AG09309 (cell line): Measurements from ENCODE around the gene STIM1.

Source experiments
- DNase-seq: peaks from one replicate; pipeline ENCODE4 v3.0.0-alpha.2; 2010; ENCODE audit warnings: low read depth
- H3K4me3 ChIP-seq: 2 replicates; pipeline ENCODE4 v1.5.1; 2011; ENCODE audit warnings: mild to moderate bottlenecking, low read depth, low read length, moderate library complexity; ENCODE audit not compliant: control insufficient read depth
- TF ChIP-seq, protein P1 (sequence below): IDR thresholded peaks from 2 replicates; pipeline ENCODE4 v1.5.1; 2011; ENCODE audit warnings: mild to moderate bottlenecking, low read depth, low read length, inconsistent platforms; ENCODE audit not compliant: insufficient read depth, control insufficient read depth; ENCODE audit errors: missing control alignments

STIM1 gene

DNA sequence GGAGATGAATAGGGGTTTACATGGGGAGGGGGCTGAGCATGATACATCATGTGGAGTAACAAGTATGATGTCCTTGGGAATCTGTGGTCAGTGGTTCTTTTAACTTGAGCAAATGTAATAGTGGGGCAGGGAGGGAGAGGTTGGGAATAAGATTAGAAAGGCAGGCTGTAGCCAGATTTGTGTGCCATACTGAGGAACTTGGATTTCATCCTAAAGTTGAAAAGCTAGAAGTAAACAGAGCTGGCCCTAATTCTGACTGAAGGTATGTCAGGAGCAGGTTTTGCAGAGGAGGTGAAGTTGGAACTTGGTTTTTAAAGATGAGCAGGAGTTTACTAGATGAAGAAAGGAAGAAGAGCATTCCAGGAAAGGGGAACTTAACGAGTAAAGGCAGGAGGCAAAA is 130.8 kb downstream of the STIM1 start:
- H3K4me3 ChIP-seq = no peak overlapping the region
- DNase-seq = no peak
- TF ChIP-seq, protein P1, sequence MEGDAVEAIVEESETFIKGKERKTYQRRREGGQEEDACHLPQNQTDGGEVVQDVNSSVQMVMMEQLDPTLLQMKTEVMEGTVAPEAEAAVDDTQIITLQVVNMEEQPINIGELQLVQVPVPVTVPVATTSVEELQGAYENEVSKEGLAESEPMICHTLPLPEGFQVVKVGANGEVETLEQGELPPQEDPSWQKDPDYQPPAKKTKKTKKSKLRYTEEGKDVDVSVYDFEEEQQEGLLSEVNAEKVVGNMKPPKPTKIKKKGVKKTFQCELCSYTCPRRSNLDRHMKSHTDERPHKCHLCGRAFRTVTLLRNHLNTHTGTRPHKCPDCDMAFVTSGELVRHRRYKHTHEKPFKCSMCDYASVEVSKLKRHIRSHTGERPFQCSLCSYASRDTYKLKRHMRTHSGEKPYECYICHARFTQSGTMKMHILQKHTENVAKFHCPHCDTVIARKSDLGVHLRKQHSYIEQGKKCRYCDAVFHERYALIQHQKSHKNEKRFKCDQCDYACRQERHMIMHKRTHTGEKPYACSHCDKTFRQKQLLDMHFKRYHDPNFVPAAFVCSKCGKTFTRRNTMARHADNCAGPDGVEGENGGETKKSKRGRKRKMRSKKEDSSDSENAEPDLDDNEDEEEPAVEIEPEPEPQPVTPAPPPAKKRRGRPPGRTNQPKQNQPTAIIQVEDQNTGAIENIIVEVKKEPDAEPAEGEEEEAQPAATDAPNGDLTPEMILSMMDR = no peak

DNA sequence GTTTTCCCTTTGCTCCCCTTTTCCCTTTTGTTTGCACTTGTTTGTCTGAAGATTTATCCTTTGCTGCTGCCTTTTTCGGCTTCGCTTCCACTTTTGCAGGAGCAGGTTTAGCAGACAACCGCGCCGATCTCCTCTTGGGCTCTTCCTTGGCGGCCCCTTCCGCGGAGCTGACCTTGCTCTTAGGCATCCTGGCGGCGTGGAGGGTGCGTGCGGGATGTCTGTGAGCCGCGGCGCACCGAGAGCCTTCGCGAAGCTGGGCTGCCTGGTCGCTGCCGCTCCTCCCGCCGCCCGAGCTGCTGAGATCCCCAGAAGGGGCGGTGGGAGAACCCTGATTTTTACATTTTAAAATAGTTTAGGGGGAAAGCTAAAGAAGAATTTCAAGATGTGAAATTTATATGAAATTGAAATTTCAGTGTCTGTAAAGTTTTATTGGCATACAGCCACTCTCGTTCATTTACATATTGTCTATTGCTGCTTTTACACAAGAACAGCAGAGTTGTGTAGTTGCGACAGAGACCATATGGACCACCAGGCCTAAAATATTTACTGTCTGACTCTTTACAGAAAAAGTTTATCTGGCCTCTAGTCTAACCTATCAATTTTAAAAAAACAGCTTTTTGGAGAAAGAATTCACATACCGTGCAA is 133.9 kb downstream of the STIM1 start:
- TF ChIP-seq, protein P1 = no peak
- H3K4me3 ChIP-seq = no peak overlapping the region
- DNase-seq = no peak

DNA sequence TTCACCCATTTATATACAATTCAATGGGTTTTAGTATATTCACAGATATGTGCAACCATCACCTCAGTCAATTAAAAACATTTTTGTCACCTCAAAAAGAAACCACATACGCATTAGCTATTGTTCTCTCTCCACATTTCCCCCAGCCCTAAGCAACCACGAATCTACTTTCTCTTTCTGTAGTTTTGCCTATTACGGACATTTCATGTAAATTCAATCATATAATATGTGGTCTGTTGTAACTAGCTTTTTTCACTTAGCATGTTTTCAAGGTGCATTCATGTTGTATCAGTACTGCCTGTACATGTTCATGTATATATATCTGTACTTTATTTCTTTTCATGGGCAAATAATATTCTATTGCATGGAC is 134.4 kb downstream of the STIM1 start:
- no peak for DNase-seq
- TF ChIP-seq, protein P1 = no peak
- no peak overlapping the region for H3K4me3 ChIP-seq

DNA sequence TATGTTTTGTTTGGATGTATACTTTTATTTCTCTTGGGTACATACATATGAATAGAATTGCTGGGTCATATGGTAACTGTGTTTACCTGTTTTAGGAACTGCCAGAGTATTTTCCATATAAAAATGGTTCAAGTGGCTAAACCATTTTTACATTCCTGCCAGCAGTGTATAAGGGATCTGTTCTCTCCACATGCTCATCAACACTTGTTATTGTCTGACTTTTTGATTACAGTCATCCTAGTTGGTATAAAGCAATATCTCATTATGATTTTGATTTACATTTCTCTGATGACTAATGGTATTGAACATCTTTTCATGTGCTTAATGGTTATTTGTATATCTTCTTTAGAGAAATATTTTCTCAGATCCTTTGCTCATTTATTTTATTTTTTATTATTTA is 134.9 kb downstream of the STIM1 start:
- TF ChIP-seq, protein P1 = no peak
- no peak overlapping the region for H3K4me3 ChIP-seq
- no peak for DNase-seq

DNA sequence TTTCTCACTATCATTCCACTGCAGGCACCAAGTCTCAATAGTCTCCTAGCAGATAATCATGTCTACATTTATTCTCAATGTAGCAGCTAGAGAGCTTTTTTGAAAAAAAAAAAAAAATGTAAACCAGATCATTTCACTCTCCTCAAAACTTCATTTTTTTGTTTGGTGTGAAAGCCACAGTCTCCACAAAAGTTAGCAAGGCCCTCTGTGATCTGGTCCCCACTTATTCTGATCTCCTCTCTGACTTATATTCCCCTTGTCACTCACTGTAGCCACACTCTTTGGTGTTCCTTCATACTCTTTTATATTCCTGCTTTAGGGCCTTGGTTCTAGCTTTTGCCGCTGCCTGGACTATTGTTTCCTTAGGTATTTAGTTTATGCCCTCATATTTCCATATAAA is 137.5 kb downstream of the STIM1 start:
- no peak for DNase-seq
- TF ChIP-seq, protein P1 = no peak
- H3K4me3 ChIP-seq = no peak overlapping the region

DNA sequence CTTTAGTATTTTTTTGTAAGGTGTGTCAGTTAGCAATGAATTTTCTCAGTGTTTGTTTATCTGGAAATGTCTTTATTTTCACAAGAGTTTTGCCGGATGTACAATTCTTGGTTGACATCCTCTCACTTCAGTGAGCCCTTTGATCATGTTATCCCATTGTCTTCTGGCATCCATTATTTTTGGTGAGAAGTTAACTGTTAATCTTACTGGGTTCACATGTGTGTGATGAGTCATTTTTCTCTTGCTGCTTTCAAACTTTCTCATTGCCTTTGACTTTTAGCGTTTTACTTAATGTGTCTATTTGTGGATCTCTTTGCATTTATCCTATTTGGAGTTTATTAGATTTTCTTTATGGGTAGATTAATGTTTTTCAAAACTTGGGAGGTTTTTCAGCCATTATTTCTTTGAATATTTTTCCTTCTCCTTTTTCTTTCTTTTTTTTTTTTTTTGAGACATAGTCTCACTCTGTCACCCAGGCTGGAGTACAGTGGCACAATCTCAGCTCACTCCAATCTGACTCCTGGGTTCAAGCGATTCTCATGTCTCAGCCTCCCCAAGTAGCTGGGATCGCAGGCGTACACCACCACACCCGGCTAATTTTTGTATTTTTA is 138.7 kb downstream of the STIM1 start:
- no peak for DNase-seq
- H3K4me3 ChIP-seq = no peak overlapping the region
- TF ChIP-seq, protein P1 = no peak
